GM12878 (cell line): ENCODE measurements around the gene C20orf144. TPM values are rescaled to one million over a fixed set of nuclear protein-coding genes. Genes with fewer than 3 reads are reported as not detected.
A peak's percentile ranks its signal among the peaks of the same experiment; 100 is the strongest.

Source experiments
- ATAC-seq: fragments of 200-7000 bp; cut with Tn5 transposase; 3 replicates; pipeline ENCODE4 v1.9.1; 2020; ENCODE audit warnings: mild to moderate bottlenecking, moderate library complexity
- BruUV-seq: library from RNA; stranded (reverse); fragments of 400-500 nt; replicated peaks from 2 replicates; lab custom pipeline; 2021; lab: Mats Ljungman, UMichigan
- CTCF ChIA-PET: fragments of 300-600 bp; sonication (Branson Sonifier 250); formaldehyde crosslinking; extraction: SDS; loops from one replicate; lab custom pipeline; 2021; ENCODE audit warnings: inconsistent platforms; lab: Yijun Ruan, JAX
- POLR2A ChIA-PET: fragments of 350-600 bp; formaldehyde crosslinking; extraction: SDS; loops from one replicate; lab custom pipeline; 2021; ENCODE audit warnings: inconsistent platforms; lab: Charles Lee
- RAD21 ChIA-PET: fragments of 300-600 bp; sonication (Branson Sonifier 250); formaldehyde crosslinking; loops from one replicate; lab custom pipeline; 2023; ENCODE audit warnings: antibody characterized with exemption; ENCODE audit not compliant: unreplicated experiment; lab: Charles Lee
- SMC1A ChIA-PET: fragments of 300-600 bp; sonication (Branson Sonifier 250); formaldehyde crosslinking; loops from one replicate; lab custom pipeline; 2023; ENCODE audit not compliant: unreplicated experiment, uncharacterized antibody; lab: Charles Lee
- DNase-seq: peaks from one replicate; pipeline ENCODE4 v3.0.0-alpha.2; 2011; ENCODE audit warnings: low read depth, low spot score
- FAIRE-seq: peaks from 3 replicates; lab custom pipeline; 2011; peaks lifted over from hg19 to GRCh38; lab: Jason Lieb, UNC
- H2AFZ ChIP-seq: 2 replicates; pipeline ENCODE4 v1.6.0; 2011; ENCODE audit warnings: low read depth, low read length, control low read depth; ENCODE audit not compliant: control insufficient read depth
- H3K27ac ChIP-seq: 2 replicates; pipeline ENCODE4 v1.5.1; 2011; ENCODE audit warnings: control low read depth; ENCODE audit not compliant: control insufficient read depth, insufficient read depth
- H3K27me3 ChIP-seq, 2 experiments: replicated peaks in 1 of 2; 2 replicates each; pipeline versions ENCODE4 v1.6.0 to v1.6.1; 2011; ENCODE audit warnings: low read length in 1 of 2; ENCODE audit not compliant: control insufficient read depth in 2 of 2, insufficient read depth in 2 of 2
- H3K36me3 ChIP-seq, 2 experiments: 2 replicates each; pipeline ENCODE4 v1.5.1; 2011; ENCODE audit warnings: low read length in 1 of 2; ENCODE audit not compliant: control insufficient read depth in 2 of 2, insufficient read depth in 2 of 2
- H3K4me1 ChIP-seq: 2 replicates; pipeline ENCODE4 v1.6.1; 2011; ENCODE audit warnings: mild to moderate bottlenecking, low read length, moderate library complexity, mixed read lengths; ENCODE audit not compliant: control insufficient read depth, insufficient read depth
- H3K4me2 ChIP-seq: 2 replicates; pipeline ENCODE4 v1.6.0; 2011; ENCODE audit warnings: control low read depth; ENCODE audit not compliant: control insufficient read depth, insufficient read depth
- H3K4me3 ChIP-seq: fragments of 200-600 bp; sonication (generic); 2 replicates; pipeline ENCODE4 v1.5.1; 2016
- H3K79me2 ChIP-seq: 2 replicates; pipeline ENCODE4 v1.6.0; 2011; ENCODE audit warnings: low read length; ENCODE audit not compliant: control insufficient read depth, insufficient read depth
- H3K9ac ChIP-seq: 2 replicates; pipeline ENCODE4 v1.8.0; 2011; ENCODE audit warnings: low read length, control low read depth, mixed read lengths; ENCODE audit not compliant: control insufficient read depth, insufficient read depth
- H3K9me3 ChIP-seq: replicated peaks from 3 replicates; pipeline ENCODE4 v1.5.1; 2011; ENCODE audit warnings: mild to moderate bottlenecking, low read length; ENCODE audit not compliant: control insufficient read depth, insufficient read depth
- H4K20me1 ChIP-seq: 2 replicates; pipeline ENCODE4 v1.6.0; 2011; ENCODE audit not compliant: control insufficient read depth, insufficient read depth
- ATF2 ChIP-seq: IDR thresholded peaks from 2 replicates; pipeline ENCODE4 v1.6.1; 2012; ENCODE audit warnings: low read length, inconsistent platforms
- BCL3 ChIP-seq: IDR thresholded peaks from 2 replicates; pipeline ENCODE4 v1.6.1; 2011; ENCODE audit warnings: borderline replicate concordance, low read depth, mild to moderate bottlenecking, moderate library complexity, low read length; ENCODE audit not compliant: insufficient read depth, poor library complexity, severe bottlenecking
- BMI1 ChIP-seq: fragments of 450-650 bp; IDR thresholded peaks from 2 replicates; pipeline ENCODE4 v1.6.1; 2016; ENCODE audit warnings: mild to moderate bottlenecking, moderate library complexity, borderline replicate concordance
- CREB1 ChIP-seq: IDR thresholded peaks from 2 replicates; pipeline ENCODE4 v1.6.1; 2012; ENCODE audit warnings: low read depth, mild to moderate bottlenecking, inconsistent platforms
- GABPA ChIP-seq: IDR thresholded peaks from 2 replicates; pipeline ENCODE4 v1.6.1; 2014; ENCODE audit warnings: antibody characterized with exemption, low read depth, mild to moderate bottlenecking, inconsistent platforms
- LARP7 ChIP-seq: fragments of 450-650 bp; IDR thresholded peaks from 2 replicates; pipeline ENCODE4 v1.6.1; 2017; ENCODE audit warnings: mild to moderate bottlenecking
- MEF2B ChIP-seq: fragments of 450-650 bp; IDR thresholded peaks from 2 replicates; pipeline ENCODE4 v1.6.1; 2018; ENCODE audit warnings: mild to moderate bottlenecking, moderate library complexity; ENCODE audit not compliant: partially characterized antibody, poor library complexity, severe bottlenecking
- MXI1 ChIP-seq: fragments of 150-350 bp; IDR thresholded peaks from 2 replicates; pipeline ENCODE4 v1.6.1; 2011; ENCODE audit warnings: low read depth, mild to moderate bottlenecking, inconsistent platforms, low read length, improper control_type of control experiment
- MYC ChIP-seq: IDR thresholded peaks from 2 replicates; pipeline ENCODE4 v1.6.1; 2011; ENCODE audit warnings: mild to moderate bottlenecking, low read length, moderate library complexity, inconsistent platforms; ENCODE audit not compliant: insufficient read depth, insufficient replicate concordance, insufficient read length, severe bottlenecking
- POLR2A ChIP-seq: IDR thresholded peaks from 2 replicates; pipeline ENCODE4 v1.6.1; 2011; ENCODE audit warnings: low read depth, mild to moderate bottlenecking, low read length
- POLR2AphosphoS2 ChIP-seq: IDR thresholded peaks from 2 replicates; pipeline ENCODE4 v1.6.1; 2011; ENCODE audit warnings: low read depth, mild to moderate bottlenecking, low read length, improper control_type of control experiment, moderate library complexity
- RB1 ChIP-seq: fragments of 450-650 bp; formaldehyde crosslinking; IDR thresholded peaks from 2 replicates; pipeline ENCODE4 v1.6.1; 2017; ENCODE audit warnings: mild to moderate bottlenecking, borderline replicate concordance
- SPI1 ChIP-seq: IDR thresholded peaks from 2 replicates; pipeline ENCODE4 v1.6.1; 2011; ENCODE audit warnings: low read depth, mild to moderate bottlenecking, low read length, moderate library complexity, borderline replicate concordance; ENCODE audit not compliant: insufficient read depth
- SUPT20H ChIP-seq: IDR thresholded peaks from 2 replicates; pipeline ENCODE4 v1.6.1; 2011; ENCODE audit warnings: low read depth, mild to moderate bottlenecking, low read length, moderate library complexity, borderline replicate concordance; ENCODE audit not compliant: control insufficient read depth
- TCF3 ChIP-seq: IDR thresholded peaks from 2 replicates; pipeline ENCODE4 v1.6.1; 2012; ENCODE audit warnings: low read depth, mild to moderate bottlenecking, low read length, borderline replicate concordance; ENCODE audit not compliant: insufficient read depth
- YY1 ChIP-seq: IDR thresholded peaks from 2 replicates; pipeline ENCODE4 v1.6.1; 2011; ENCODE audit warnings: low read depth, mild to moderate bottlenecking, low read length
- ZNF274 ChIP-seq: IDR thresholded peaks from one replicate; pipeline ENCODE4 v1.8.0; 2011; ENCODE audit not compliant: insufficient read length, insufficient read depth
- WGBS: methylation state at CpG from one replicate; pipeline ENCODE4 v1.1.6; 2016; ENCODE audit warnings: low lambda C conversion rate; ENCODE audit not compliant: insufficient replicate concordance, insufficient coverage; ENCODE audit errors: missing lambda C conversion rate; 5-methylcytosine and 5-hydroxymethylcytosine counted together
- in situ Hi-C: fragments of 300-500 bp; cut with MboI; formaldehyde crosslinking; loops from 9 replicates; pipeline ENCODE4 v1.14.3; 2018; ENCODE audit warnings: mixed read lengths
- intact Hi-C: fragments of 100-400 bp; cut with micrococcal nuclease; formaldehyde crosslinking; loops from one replicate; pipeline ENCODE4 v1.14.2; 2022; ENCODE audit not compliant: unreplicated experiment
- polyA plus RNA-seq, 11 experiments: library from polyadenylated mRNA; depleted of rRNA in 4 of 11; unstranded in 6 of 11; stranded (reverse) in 5 of 11; fragments of >200 nt; fragmentation: Nextera tagmentation in 4 of 11; fragmentation: Illumina TruSeq in 1 of 11; extraction: Ambion mirVana in 4 of 11; extraction: Trizol in 1 of 11; gene quantifications; 1 replicate in 1 of 11; 2 replicates in 10 of 11; pipeline versions ENCODE4 v1.2.1 to v1.2.3, GENCODE V29; 2011 to 2016; ENCODE audit warnings: inconsistent platforms in 2 of 11, missing spikeins in 2 of 11, low read depth in 1 of 11
- total RNA-seq, 4 experiments: library from RNA; depleted of rRNA in 3 of 4; stranded (reverse); fragments of >200 nt in 3 of 4; fragmentation: Illumina TruSeq in 1 of 4; extraction: Trizol in 1 of 4; gene quantifications; 2 replicates each; pipeline versions ENCODE4 v1.2.1 to v1.2.3, GENCODE V29; 2013 to 2021
- TF ChIP-seq, protein P1 (sequence below): fragments of 450-650 bp; IDR thresholded peaks from 2 replicates; pipeline ENCODE4 v1.6.1; 2017; ENCODE audit warnings: mild to moderate bottlenecking

The C20orf144 gene
- total and polyA plus RNA-seq, 10 of the 15 experiments (the other 5 are each of a cell fraction or from before 2014, with no cell fraction given), result 0.04 to 0.62 (median 0.23) TPM; not detected in 2

GRCh38 chr20:33673114-33673409 is 10.9 kb downstream of the C20orf144 start:
- TF ChIP-seq POLR2AphosphoS2, result no peak
- no peak for TF ChIP-seq SUPT20H
- TF ChIP-seq BMI1, result no peak
- no peak for TF ChIP-seq MEF2B
- no peak for TF ChIP-seq POLR2A
- TF ChIP-seq, protein P1, sequence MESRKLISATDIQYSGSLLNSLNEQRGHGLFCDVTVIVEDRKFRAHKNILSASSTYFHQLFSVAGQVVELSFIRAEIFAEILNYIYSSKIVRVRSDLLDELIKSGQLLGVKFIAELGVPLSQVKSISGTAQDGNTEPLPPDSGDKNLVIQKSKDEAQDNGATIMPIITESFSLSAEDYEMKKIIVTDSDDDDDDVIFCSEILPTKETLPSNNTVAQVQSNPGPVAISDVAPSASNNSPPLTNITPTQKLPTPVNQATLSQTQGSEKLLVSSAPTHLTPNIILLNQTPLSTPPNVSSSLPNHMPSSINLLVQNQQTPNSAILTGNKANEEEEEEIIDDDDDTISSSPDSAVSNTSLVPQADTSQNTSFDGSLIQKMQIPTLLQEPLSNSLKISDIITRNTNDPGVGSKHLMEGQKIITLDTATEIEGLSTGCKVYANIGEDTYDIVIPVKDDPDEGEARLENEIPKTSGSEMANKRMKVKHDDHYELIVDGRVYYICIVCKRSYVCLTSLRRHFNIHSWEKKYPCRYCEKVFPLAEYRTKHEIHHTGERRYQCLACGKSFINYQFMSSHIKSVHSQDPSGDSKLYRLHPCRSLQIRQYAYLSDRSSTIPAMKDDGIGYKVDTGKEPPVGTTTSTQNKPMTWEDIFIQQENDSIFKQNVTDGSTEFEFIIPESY, result no peak
- TF ChIP-seq TCF3, result no peak
- TF ChIP-seq ZNF274, result no peak
- TF ChIP-seq SPI1, result no peak
- no peak for TF ChIP-seq LARP7
- no peak for TF ChIP-seq CREB1
- no peak for TF ChIP-seq MXI1
- no peak for TF ChIP-seq GABPA
- no peak for TF ChIP-seq RB1
- TF ChIP-seq YY1, result no peak
- TF ChIP-seq BCL3, result no peak
- no peak for TF ChIP-seq ATF2
- TF ChIP-seq MYC, result no peak
- H3K27me3 ChIP-seq, result no peaks in the 10 kb centered on the region
- no peak overlapping the region for H2AFZ ChIP-seq
- ChIA-PET RAD21 (no interaction called here), CTCF (no interaction called here), POLR2A (interaction anchor here (1.0 kb wide), 1 partner anchor 12 kb away, joined by 3 read pairs; no protein-coding TSS in a partner anchor), SMC1A (no interaction called here)
- in situ Hi-C loops, result no loop called here
- 71% methylated on average over 4 of the region's 4 CpGs for WGBS
- FAIRE-seq (no peak), ATAC-seq (no peak), DNase-seq (no peak)
- intact Hi-C loops, result no loop called here
- no peaks in the 10 kb centered on the region for H3K9me3 ChIP-seq
- peak overlapping the region; percentile 59; the same call in 1 of the 2 replicates for H3K9ac ChIP-seq
- peaks cover 17% of the 10 kb centered on the region for H3K4me1 ChIP-seq
- H3K79me2 ChIP-seq, result peaks cover 2% of the 10 kb centered on the region
- H3K27ac ChIP-seq, result no peak overlapping the region
- H3K4me3 ChIP-seq, result no peak overlapping the region
- peaks cover 0 to 1% of the 10 kb centered on the region in 2 experiments; a peak in 3 of 4 replicates for H3K36me3 ChIP-seq
- H4K20me1 ChIP-seq, result peaks cover 4% of the 10 kb centered on the region; the same call in 1 of the 2 replicates
- no TSS peak for BruUV-seq
- peak overlapping the region; percentile 56; the same call in 1 of the 2 replicates for H3K4me2 ChIP-seq
